Skeletal muscle satellite cell (primary cell): ENCODE data around the gene WDR38.

ENCODE experiments used
- H3K27me3 ChIP-seq: 2 replicates; pipeline ENCODE4 v1.7.0; 2013; ENCODE audit warnings: low read length; ENCODE audit not compliant: control insufficient read depth, insufficient read depth
- H3K36me3 ChIP-seq: 2 replicates; pipeline ENCODE4 v1.7.0; 2013; ENCODE audit warnings: mild to moderate bottlenecking, control low read depth, low read length; ENCODE audit not compliant: insufficient read depth
- H3K4me1 ChIP-seq: 2 replicates; pipeline ENCODE4 v1.7.0; 2013; ENCODE audit warnings: low read length; ENCODE audit not compliant: control insufficient read depth, insufficient read depth
- H3K4me2 ChIP-seq: 2 replicates; pipeline ENCODE4 v1.7.0; 2013; ENCODE audit warnings: mild to moderate bottlenecking, low read length
- H3K4me3 ChIP-seq: 2 replicates; pipeline ENCODE4 v1.7.0; 2013; ENCODE audit warnings: low read length
- H3K9ac ChIP-seq: 2 replicates; pipeline ENCODE4 v1.7.0; 2013; ENCODE audit warnings: mild to moderate bottlenecking, low read depth, low read length, moderate library complexity
- H3K9me3 ChIP-seq: replicated peaks from 2 replicates; pipeline ENCODE4 v1.7.0; 2013; ENCODE audit warnings: mild to moderate bottlenecking, control low read depth, low read length

Gene WDR38

DNA sequence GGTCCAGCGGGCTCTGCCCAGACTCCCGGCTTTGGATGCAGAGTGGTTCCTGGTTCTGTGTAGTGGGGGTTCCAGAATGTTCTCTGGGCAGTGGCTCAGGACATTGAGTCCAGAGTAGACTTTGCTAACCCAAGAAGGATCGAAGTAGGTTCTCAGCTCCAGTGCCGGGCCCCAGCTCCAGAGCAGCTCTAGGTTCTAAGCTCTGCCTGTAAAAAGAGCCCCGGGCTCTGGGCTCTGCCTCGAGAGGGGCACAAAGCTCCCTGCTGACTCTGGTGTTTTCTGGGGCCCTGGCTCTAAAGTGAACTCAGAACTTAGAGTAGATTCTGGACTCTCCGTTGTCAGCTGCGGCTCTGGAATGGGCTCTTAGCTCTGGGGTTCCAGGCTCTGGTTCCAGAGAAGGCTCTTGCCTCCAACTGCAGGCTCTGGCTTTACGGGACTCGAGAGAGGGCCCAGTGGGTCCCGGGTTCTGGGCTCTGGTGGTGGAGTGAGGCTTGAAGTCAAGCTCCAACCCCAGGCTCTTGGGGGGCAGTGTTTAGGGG is 414 bp downstream of the WDR38 start:
- H3K27me3 ChIP-seq, result peaks cover 5% of the 10 kb centered on the region
- peaks cover 27% of the 10 kb centered on the region for H3K36me3 ChIP-seq
- no peaks in the 10 kb centered on the region for H3K9me3 ChIP-seq
- H3K4me3 ChIP-seq, result peak overlapping the region; percentile 61
- peaks cover 16% of the 10 kb centered on the region for H3K4me1 ChIP-seq
- peak overlapping the region; percentile 83 for H3K4me2 ChIP-seq
- H3K9ac ChIP-seq, result peak overlapping the region; percentile 65

DNA sequence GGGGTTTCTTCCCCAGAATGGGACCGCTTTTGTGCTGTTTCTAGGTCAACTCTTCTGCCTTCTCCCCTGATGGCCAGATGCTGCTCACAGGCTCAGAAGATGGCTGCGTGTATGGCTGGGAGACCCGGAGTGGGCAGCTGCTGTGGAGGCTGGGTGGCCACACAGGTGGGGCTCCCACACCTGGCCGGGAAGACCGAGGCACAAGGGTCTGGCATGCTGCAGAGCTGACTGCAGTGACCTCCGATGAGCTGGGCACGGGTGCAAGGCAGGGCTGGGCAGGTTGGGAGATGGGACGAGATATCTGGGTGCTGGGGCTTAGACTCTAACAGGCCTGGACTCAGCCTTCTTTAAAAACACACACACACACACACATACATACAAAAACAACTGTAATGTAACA is 901 bp downstream of the WDR38 start:
- peaks cover 32% of the 10 kb centered on the region for H3K36me3 ChIP-seq
- no peak overlapping the region for H3K4me3 ChIP-seq
- no peak overlapping the region for H3K9ac ChIP-seq
- no peak overlapping the region for H3K4me2 ChIP-seq
- H3K27me3 ChIP-seq, result peaks cover 5% of the 10 kb centered on the region
- no peaks in the 10 kb centered on the region for H3K9me3 ChIP-seq
- H3K4me1 ChIP-seq, result peaks cover 21% of the 10 kb centered on the region

DNA sequence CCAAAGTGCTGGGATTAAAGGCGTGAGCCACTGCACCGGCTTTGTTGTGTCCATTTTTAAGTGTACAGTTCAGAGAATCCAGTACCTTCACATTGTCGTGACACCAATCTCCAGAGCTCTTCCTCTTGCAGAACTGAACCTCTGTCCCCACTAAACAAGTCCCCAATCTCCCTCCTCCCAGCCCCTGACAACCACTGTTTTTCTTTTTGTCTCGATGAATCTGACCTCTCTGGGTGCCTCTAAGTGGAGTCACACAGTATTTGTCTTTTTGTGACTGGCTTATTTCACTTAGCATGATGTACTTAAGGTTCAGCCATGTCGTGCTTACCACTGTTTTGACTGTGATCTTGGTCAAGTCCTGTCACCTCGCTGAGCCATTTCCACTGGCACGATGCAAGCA is 1.6 kb downstream of the WDR38 start:
- Histone ChIP-seq H3K27me3 (peaks cover 5% of the 10 kb centered on the region), H3K4me1 (peaks cover 27% of the 10 kb centered on the region), H3K4me2 (no peak overlapping the region), H3K9me3 (no peaks in the 10 kb centered on the region), H3K4me3 (no peak overlapping the region), H3K9ac (no peak overlapping the region), H3K36me3 (peaks cover 39% of the 10 kb centered on the region)

DNA sequence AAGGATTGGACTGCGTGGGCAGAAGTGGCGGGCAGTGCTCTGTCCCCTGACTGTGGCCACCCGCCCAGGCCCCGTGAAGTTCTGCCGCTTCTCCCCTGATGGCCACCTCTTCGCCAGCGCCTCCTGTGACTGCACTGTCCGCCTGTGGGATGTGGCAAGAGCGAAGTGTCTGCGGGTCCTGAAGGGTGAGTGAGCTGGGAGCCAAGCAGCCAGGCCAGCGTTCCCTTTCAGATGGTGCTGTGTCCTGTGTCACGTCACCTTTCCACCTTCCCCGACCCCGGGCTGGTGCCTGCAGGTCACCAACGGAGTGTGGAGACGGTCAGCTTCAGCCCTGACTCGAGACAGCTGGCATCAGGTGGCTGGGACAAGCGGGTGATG is 2.3 kb downstream of the WDR38 start:
- Histone ChIP-seq H3K9ac (no peak overlapping the region), H3K4me1 (peaks cover 35% of the 10 kb centered on the region), H3K4me2 (no peak overlapping the region), H3K27me3 (peaks cover 5% of the 10 kb centered on the region), H3K9me3 (no peaks in the 10 kb centered on the region), H3K36me3 (peaks cover 46% of the 10 kb centered on the region), H3K4me3 (no peak overlapping the region)

DNA sequence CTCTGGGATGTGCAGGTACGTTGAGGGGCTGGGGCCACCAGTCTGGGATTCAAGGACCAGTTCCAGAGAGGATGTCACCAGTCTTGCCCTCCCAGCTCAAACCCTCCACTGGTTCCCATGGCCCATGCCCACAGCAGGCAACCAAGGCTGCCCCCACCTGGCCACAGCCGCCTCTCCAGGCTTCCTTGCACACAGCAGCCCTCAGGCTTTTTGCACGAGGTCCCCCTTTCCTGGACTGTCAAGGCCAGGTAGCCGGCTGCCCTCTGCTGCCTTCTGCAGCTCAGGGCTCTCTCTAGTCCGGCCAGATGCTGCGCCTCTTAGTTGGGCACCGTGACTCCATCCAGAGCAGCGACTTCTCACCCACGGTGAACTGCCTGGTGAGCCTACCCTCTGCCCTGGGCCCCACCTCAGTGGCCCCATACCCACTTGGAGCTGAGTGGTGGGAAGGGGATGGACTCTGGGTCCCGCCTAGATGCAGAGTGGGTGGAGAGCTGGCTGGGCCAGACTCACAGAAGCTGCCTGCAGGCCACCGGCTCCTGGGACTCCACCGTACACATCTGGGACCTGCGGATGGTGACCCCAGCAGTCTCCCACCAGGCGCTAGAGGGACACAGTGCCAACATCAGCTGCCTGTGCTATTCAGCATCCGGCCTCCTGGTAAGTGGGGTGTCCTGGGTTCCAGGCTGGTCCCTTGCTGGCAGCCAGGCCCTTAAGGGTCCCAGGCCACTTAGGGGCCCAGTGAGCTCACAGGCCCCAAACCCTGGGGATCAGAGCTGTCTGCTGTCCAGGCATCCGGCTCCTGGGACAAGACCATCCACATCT is 2.9 kb downstream of the WDR38 start:
- H3K36me3 ChIP-seq, result peaks cover 52% of the 10 kb centered on the region
- peaks cover 5% of the 10 kb centered on the region for H3K27me3 ChIP-seq
- no peak overlapping the region for H3K4me2 ChIP-seq
- H3K9me3 ChIP-seq, result no peaks in the 10 kb centered on the region
- H3K4me1 ChIP-seq, result peaks cover 36% of the 10 kb centered on the region
- H3K9ac ChIP-seq, result no peak overlapping the region
- no peak overlapping the region for H3K4me3 ChIP-seq

DNA sequence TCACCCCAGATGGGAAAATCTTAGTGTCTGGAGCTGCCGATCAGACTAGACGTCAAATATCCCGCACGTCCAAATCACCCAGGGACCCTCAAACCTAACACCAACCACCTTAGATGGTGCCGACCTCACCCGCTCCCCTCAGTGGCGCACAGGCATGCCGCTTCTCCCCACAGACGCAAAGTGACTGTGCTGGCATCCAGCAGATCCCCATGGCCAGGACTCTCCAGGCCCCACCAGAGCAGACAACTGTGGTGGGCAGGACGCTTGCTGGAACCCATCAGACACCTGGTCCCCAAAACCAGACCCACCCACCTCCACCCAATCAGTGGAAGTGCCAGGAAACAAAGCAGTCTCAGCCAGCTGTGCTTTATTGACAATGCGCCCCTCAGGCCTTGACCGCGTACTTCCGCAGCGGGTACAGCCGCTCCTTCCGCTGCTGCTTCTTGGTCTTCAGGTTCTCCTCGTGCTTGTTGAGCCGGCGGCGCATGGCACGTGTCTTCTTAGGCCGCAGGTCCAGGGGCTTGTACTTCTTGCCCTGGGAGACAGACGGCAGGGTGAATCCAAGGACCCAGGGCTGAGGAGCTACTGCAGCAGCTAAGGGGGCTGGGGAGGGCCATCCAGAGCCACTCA is 4.4 kb downstream of the WDR38 start:
- H3K4me1 ChIP-seq, result peaks cover 32% of the 10 kb centered on the region
- H3K4me2 ChIP-seq, result no peak overlapping the region
- H3K27me3 ChIP-seq, result no peaks in the 10 kb centered on the region
- H3K9ac ChIP-seq, result no peak overlapping the region
- H3K36me3 ChIP-seq, result peaks cover 53% of the 10 kb centered on the region
- H3K4me3 ChIP-seq, result no peak overlapping the region
- H3K9me3 ChIP-seq, result no peaks in the 10 kb centered on the region

DNA sequence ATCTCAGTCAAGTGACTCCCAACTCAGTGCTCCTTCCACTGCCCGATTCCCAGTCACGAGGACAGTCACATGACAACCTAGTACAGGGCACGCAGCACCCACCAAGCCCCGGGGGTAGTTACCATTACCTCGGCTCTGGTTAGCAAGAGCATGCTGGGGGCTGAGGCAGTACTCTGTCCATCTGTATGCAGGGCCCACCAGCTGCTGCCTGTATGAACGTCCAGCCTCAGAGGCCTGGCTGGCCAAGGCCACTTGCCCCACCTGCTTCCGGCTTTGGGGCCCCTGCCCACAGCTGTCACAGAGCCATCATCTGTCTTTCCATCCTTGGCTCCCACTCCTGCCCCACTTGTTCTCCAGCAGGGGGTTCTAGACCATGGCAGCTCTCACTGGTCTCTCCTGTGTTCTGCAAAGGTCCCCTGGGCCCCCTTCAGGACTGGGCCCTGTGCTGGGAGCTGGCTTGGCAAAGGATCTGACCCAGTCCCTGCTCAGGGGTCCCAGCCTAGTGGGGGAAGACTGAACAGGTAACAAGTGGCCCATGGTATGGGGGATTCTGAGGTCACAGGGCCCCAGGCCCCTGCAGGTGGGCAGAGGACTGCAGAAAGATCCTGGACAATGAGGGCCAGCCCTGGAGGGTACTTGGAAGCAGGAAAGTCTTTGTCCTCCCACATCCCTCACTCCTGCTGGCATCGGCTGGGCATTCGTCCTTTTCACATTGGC is 5.2 kb downstream of the WDR38 start:
- Histone ChIP-seq H3K36me3 (peaks cover 53% of the 10 kb centered on the region), H3K9me3 (no peaks in the 10 kb centered on the region), H3K4me2 (peak overlapping the region; percentile 99), H3K4me1 (peaks cover 25% of the 10 kb centered on the region), H3K4me3 (no peak overlapping the region), H3K9ac (peak overlapping the region; percentile 99), H3K27me3 (no peaks in the 10 kb centered on the region)

DNA sequence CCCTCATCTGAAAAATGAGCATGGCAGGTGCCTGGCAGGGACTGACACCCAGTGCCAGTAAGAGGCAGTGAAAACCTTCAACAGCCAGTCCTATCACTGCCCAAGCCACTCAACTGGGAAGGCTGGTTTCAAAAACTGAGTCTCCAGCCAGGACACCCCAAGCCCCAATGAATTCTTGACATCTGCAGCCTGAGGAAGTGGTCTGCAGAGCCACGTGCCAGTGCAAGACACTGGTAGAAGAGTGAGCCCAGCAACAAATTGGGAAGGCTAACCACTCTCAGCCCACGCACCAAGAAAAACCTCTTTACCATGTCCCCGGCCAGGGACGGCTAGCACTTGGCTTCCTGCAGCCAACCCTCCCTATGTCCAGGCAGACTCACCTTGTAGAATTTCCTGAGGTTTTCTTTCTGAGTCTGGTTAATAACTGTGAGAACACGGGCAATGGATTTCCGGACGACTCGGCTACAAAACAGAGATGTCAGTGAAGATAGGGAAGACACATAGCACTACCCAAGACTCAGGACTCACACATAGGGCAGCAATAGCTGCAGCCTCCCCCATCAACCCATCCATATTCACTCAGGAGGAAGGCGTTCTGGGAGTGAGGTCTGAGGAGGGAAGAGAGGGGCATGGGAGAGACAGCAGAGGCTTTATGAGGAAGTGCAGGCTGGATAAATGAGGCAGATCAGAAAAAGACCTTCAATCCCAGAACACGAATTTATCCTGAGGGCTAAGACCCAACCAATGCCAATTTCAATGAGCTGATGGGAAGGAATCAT is 6.7 kb downstream of the WDR38 start:
- Histone ChIP-seq H3K9ac (peak overlapping the region; percentile 99), H3K27me3 (no peaks in the 10 kb centered on the region), H3K36me3 (peaks cover 53% of the 10 kb centered on the region), H3K4me2 (peak overlapping the region; percentile 99), H3K9me3 (no peaks in the 10 kb centered on the region), H3K4me3 (peak overlapping the region; percentile 97), H3K4me1 (peaks cover 23% of the 10 kb centered on the region)

DNA sequence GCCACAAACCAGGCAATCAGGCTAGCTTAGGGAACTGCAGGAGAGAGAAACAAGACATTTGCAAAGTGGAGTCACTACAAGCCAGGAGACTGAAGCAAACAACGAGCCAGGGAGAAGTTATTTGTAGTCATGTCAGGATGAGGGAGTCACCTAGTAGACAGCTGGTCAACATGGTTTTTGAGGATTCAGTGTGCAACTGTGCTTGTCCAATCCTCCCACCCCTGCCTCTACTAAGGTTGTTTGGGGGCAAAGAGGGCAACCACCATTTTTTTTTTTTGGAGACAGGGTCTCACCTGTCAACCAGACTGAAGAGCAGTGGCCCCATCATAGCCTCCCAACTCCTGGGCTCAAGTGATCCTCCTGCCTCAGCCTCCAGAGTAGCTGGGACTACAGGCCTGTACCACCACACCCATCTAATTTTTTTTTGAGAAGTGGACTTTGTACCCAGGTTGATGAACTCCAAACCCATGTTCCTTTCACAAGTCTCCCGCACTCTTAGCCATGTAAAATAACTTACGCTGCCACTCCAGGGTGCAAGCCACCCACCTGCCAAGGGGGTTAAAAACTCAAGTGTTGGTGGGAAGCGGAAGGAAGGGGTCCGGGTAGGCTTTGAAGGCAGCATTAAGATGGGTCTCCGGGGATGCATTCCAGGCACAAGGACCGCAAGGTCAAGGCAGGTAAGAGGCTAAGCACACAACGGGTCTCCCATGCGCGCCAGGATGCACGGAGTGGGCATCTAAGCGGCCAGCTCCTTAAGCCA is 7.5 kb downstream of the WDR38 start:
- H3K9ac ChIP-seq, result peak overlapping the region; percentile 99
- H3K4me3 ChIP-seq, result peak overlapping the region; percentile 97
- H3K4me2 ChIP-seq, result peak overlapping the region; percentile 99
- peaks cover 23% of the 10 kb centered on the region for H3K4me1 ChIP-seq
- H3K27me3 ChIP-seq, result no peaks in the 10 kb centered on the region
- peaks cover 53% of the 10 kb centered on the region for H3K36me3 ChIP-seq
- no peaks in the 10 kb centered on the region for H3K9me3 ChIP-seq

DNA sequence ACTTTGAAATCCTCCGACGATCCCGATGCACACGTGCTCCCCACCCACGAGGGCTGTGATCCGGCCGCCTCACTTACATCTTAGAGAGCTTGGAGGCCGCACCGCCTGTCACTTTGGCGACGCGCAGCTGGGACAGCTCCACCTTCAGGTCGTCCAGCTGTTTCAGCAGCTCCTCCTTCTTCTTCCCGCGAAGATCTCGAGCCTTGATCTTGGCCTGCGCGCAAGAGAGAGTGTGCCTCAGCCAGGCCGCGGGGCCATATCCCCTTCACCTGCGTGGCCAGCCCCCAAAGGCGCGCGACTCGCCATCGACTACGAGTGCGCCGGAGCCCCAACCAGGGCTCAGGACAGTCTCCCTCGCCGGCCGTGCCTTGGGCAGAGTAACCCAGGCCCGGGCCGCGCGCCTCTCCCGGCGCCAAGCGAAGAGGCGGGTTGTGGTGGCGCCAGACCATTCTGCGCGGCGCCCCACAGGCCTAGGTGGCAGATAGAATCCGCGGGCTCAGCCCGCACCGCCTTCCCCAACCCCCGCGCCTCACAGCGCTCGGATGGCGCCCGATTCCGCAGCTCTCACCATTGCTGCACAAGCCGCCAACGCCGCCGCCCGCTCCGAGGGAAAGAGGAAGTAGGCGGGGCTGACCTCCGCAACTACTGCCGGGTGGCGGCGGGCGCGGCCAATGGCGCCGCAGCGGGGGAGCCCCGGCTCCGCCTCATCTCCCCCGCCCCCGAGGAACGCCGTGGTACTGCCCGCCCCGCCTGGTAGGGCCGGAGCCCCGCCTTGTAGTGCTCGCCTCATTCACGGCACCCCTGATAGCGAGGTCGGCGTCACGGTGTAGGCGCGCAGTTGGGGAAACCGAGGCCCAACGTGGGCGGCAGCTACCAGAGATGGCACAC is 8.3 kb downstream of the WDR38 start, which contains the start of the genes ARPC5L and RPL35:
ARPC5L (plus strand) TSS at position 789 of the 888 bp plus-strand sequence. CDS start 7,161 bp downstream, outside the sequence.
RPL35 (minus strand) TSS at position 616 of the 888 bp plus-strand sequence; CDS start at position 571, 45 bp downstream.
- H3K4me2 ChIP-seq, result peak within 1 kb of the TSS; percentile 99
- peak within 1 kb of the TSS; percentile 99 for H3K9ac ChIP-seq
- no peaks in the 10 kb centered on the region for H3K27me3 ChIP-seq
- H3K4me1 ChIP-seq, result peaks cover 23% of the 10 kb centered on the region
- peak within 1 kb of the TSS; percentile 97 for H3K4me3 ChIP-seq
- H3K36me3 ChIP-seq, result peaks cover 46% of the 10 kb centered on the region
- H3K9me3 ChIP-seq, result no peaks in the 10 kb centered on the region
